GM21423 (cell line): ENCODE measurements around the gene CAB39.
A peak's percentile ranks its signal among the peaks of the same experiment; 100 is the strongest.
"Not testable (repeated sequence)": the region's sequence is repeated elsewhere in the genome, so short reads cannot be mapped to it uniquely, and the experiment has no call there.

Experiments used
- ATAC-seq: cut with Tn5 transposase; IDR thresholded peaks from one replicate; pipeline ENCODE4 v1.9.1; 2021; ENCODE audit warnings: mild to moderate bottlenecking, moderate library complexity; ENCODE audit not compliant: unreplicated experiment

CAB39 gene

DNA sequence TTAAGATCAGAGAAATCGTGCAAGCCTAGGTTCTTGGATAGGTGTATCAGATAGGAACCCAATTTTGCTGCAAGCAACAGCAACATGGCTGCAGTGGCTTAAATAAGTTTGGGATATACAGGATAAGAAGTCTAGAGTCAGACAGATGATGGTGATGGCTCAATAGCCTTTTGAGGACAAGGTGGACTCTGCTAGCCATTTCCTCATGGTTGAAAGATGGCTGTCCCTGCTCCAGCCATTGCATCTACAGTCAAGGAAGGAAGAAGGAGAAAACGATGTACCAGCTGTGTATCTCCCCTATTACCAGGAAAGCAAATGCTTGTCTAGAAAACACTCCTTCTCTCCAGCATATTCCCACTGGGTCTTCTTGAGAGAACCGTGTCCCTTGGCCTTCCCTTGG lies 30.1 kb upstream of the CAB39 start:
- no peak for ATAC-seq

DNA sequence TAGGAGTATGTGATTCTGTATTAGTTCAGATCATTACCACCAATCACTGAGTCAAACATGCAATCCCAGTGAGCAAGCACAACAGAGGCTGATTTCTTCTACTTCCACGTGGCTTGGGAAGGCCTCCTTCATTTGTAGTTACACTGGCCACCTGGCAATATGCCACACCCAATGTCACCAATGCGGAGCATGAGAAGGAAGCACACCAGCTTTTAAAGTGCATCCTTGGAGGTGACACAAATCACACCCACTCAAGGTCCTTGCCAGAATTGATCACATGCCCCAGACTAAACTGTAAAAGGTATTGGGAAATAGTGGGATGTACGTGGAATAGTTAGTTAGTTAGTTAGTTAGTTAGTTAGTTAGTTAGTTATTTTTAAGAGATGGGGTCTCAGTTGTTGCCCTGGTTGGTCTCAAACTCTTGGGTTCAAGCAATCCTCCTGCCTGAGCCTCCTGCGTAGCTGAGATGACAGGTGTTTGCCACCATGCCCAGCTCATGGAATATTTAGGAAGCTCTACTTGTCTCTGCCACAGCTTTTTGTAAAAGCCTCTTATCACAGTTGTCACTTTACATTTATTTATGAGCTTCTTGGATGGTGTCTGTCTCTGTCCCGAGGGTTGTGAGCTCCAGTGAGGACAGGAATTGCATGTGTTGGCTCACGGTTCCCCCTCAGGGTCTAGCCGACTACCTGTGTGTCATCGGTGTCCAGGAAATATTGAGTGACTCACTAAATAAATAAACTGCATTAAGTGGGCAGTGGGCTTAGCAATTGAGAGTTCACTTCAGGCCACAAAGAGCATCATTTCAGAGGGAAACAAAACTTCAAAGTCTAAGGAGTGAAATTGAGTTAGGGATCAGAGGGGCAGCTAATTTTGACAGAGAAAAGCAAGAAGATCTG lies 28.1 kb upstream of the CAB39 start:
- ATAC-seq, result no peak

DNA sequence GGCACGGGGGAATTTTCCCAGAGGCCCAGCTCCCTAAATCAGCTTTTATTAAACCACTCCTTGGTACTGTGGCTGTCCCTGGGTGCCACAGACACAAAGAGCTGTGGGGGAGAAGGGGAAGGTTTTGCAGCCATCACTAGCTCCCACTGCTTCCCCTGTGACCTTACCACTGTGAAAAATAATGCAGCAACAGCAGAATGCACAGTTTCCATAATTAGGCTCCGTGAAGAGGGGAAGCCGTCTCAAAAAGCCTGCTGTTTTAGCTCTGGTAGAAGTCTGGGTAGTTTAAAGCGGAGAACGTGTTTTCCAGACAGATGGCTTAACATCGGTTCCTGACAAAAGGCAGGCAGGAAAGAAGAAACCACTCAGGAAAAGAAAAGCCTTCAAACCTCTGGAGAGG lies 27.5 kb upstream of the CAB39 start:
- ATAC-seq, result no peak

DNA sequence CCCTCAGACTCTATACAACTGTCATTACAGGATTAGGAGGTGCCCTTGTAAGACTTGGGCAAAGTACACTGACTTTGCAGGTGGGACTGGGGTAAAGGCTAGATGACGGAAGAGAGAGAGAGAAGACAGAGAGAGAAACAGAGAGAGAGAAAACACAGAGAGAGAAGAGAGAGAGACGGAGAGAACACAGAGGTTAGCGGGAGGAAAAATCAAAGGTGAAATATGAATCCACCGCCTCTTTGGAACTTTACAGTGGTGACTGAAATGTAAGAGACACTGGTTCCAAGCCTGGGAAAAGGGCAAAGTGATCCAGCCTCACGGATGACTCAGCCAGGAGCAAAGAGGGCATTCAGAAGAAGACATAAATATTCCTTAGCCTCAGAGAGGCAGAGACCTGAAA lies 25.1 kb upstream of the CAB39 start:
- no peak for ATAC-seq

DNA sequence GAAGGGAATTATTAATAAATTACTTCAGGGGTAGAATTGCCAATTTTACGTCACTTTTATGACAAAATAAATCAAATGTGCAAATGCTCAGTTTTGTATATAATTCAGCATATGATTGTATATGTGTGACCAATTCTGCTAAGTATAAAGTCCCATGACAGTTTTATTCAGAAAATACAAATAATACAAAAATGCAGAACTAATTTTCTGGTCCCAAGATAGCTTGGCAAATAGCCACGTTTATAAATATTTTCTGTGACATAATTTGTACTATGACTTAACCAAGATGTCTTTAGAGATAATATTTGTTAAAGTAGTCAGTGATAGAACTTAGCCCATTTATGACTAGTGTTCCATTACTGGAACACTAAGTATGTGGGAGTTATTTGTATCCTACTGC lies 24.2 kb upstream of the CAB39 start:
- no peak for ATAC-seq

DNA sequence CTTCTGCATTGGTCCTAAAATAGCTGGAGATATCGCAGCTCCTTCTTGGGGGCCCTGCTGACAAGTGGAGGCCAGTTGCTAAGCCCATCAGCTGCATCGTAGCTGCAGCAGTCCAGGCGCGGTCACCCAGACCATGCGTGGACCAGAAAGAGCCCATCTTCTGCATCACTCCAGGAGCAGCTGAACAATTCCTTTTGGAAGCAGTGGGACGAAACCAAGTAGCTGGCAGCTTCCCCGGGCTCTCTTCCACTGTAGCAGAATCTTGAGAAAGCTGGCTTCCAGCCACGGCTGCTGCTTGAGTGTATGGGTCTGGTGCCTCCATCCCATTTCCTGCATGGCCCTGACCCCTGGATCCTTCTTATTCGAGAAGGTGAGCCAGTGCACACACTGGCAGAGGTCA lies 22.2 kb upstream of the CAB39 start:
- ATAC-seq, result no peak

DNA sequence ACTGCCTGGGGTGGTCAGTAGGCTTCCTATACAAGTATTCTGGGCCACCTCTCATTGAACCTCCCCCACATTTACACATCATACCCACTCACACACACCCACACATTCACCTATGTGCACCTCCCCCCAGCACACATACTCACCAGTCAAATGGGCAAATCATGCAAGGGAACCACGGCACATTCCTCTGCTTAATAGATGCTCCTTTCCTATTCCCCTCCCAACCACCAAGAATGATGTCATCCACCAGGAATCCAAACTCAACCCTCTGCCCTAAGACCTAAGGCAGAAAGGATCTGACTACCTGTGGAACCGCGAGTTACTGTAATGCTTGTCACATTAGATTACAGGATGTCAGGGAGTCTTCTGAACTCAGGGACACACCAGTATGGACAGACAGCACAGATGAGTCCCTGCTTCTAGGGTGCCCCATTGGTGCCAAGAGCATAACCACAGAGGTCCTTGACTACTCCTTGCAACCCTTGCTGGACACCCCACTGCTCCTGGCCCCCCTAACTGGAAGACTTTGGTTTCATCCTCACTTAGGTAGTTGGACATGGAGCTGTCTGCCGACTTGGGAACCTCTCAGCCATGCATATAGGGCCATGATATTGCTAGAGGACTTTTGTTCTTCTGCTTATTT lies 21.5 kb upstream of the CAB39 start:
- no peak for ATAC-seq

DNA sequence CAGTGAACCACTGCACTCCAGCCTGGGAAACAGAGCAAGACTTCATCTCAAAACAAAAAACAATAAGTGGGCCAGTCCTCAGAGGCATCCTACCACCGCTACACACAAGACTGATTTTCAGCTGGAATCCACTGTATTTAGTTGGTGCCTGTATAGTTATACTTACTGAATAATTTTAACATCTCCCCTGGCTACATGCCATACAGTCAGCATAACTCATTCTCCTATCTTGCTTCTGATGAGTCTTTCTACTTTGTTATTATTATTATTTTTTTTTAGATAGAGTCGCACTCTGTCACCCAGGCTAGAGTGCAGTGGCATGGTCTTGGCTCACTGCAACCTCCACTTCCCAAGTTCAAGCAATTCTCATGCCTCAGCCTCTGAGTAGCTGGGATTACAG lies 19.9 kb upstream of the CAB39 start:
- ATAC-seq, result no peak

DNA sequence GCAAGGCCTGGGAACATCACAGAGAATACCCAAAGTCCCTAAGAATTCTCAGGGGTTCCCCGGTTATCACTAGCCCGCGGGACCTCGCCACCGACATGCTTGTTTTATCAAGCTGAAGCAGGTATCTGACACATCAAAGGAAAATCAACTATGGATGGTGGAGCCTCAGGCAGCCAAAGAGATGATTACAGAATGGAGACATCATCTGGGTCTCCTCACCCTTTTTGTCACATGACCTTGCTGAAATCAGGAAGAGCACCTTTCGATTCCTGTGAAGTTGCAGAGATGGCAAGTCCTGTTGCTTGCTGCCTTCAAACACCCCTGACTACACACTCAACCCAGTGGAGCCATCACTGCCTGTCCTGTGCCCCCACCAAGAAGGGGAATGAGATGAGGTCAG lies 19.2 kb upstream of the CAB39 start:
- ATAC-seq, result no peak

DNA sequence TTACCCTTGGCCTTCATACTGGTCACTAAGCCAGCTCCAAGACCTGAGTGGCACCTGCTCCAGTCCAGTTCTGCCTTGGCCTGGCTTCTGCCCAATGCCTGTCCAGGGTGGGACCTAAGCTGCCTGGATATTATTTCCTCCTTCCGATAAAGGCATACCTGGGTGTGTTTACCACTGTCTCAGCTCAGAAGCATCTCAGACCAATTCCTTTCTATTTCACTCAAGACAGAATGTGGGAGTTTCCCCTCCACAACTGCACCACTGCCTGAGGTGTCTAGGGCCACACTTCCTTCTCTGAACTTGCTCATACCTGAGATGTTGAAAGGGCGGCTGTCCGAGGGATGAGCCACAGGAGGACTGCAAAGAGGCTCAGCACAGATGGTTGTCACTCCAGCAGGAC lies 18.4 kb upstream of the CAB39 start:
- ATAC-seq, result peak; percentile 63

DNA sequence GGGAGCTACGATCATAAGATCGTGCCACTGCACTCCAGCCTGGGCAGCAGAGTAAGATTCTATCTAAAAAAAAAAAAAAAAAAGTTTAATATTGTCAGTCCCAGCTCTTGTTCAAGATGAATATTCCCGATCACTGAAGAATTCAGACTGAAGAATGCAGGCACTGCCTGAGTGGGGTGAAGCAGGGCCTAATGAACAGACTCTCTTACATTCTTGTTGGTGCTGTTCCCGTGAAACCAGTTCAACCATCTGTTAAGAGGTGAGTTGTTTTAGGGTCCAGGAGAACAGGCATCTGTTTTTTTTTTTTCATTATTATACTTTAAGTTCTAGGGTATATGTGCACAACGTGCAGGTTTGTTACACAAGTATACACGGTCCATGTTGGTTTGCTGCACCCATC lies 17.1 kb upstream of the CAB39 start:
- no peak for ATAC-seq

DNA sequence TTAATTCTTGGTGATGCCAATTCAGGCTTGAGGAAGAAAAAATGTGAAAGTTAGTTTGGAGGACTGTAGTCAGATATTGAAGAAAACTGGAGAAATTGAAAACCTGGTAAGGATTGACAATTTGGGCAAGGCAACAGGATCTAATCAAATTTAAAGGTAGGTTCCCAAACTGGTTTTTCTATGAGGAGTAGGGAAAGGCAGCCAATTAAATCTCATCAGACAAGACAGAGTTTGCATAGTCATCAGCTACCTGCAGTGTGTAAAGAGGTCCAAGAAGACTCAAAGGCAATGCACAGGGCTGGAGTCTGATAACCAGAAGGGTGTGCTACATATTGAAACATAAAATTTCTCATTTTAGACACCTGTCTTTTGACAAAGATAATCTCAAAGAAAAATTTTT lies 16.0 kb upstream of the CAB39 start:
- no peak for ATAC-seq

DNA sequence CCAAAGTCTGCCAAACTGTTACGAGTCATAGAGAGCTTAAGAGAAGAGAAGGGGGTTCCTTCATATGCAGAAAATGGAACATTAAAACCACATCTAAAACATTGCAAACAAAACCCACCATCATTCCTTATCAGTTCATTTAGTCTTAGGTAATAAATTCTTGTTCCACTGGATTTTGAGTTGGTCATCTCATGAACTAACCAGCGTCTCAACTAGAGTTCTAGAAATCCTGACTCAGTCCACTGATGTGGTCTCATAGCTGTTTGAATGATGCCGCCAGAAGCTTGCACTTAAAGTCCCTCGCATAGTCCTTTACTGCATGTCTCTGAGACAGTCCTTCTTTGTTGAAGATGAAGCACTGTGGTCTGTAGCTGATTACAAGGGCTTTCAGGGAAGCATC lies 15.0 kb upstream of the CAB39 start:
- no peak for ATAC-seq

DNA sequence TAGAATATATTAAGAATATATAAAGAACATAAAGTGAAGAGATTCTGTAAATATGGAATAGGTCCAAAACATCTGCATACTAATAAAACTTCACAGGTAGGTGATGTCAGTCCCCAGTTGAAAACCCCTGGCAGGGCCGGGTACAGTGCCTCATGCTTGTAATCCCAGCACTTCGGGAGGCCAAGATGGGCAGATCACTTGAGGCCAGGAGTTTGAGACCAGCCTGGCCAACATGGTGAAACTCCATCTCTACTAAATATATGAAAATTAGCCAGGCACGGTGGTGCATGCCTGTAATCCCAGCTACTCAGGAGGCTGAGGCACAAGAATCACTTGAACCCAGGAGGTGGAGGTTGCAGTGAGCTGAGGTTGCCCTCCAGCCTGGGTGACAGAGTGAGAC lies 13.9 kb upstream of the CAB39 start:
- ATAC-seq, result not testable (repeated sequence)

DNA sequence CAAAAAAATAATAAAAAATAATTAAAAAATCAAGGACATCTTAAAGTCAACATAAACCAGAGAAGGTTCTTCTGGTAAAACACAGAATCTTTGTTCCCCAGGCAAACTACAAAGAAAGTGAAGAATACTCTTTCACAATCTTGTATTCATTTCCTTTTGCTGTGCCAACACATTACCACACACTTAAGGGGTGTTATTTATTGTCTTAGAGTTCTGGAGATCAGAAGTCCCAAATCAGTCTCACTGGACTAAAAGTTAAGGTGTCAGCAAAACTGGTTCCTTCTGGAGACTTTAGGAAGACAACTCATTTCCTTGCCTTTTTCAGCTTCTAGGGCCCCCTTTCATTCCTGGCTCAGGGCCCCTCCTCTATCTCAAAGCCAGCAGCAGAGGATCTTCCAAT lies 12.2 kb upstream of the CAB39 start:
- no peak for ATAC-seq

DNA sequence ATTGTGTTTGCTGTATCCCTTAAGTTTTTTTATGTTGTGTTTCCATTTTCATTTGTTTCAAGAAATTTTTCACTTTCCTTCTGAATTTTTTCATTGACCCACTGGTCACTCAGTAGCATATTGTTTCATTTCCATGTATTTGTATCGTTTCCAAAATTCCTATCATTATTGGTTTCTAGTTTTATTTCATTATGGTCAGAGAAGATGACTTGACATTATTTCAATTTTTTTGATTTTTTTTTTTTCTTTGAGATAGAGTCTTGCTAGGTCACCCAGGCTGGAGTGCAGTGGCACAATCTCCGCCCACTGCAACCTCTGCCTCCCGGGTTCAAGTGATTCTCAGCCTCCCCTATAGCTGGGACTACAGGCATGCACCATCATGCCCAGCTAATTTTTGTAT lies 11.3 kb upstream of the CAB39 start:
- ATAC-seq, result no peak

DNA sequence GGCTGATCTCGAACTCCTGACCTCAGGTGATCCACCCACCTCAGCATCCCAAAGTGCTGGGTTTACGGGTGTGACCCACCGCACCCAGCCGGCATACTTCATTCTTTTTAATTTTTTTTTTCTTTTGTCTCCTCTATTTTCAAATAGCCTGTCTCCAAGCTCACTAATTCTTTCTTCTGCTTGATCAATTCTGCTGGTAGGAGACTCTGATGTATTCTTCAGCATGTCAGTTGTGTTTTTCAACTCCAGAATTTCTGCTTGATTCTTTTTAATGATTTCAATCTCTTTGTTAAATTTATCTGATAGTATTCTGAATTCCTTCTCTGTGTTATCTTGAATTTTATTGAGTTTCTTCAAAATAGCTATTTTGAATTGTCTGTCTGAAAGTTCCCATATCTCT lies 10.2 kb upstream of the CAB39 start:
- ATAC-seq, result not testable (repeated sequence)

DNA sequence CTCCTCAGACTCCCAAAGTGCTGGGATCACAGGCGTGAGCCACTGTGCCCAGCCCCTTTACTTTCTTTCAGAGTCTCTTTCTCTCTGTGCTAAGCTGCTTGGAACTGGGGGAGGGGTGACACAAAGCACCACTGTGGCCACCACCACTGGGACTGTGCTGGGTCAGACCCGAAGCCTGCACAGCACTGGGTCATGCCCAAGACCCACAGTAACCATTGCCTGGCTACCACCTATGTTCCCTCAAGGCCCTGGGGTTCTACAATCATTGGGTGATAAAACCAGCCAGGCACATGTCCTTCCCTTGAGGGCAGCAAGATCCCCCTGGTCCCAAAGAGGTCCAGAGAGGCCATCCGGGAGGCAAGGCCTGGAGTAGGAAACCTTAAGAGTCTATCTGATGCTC lies 9.1 kb upstream of the CAB39 start:
- ATAC-seq, result no peak

DNA sequence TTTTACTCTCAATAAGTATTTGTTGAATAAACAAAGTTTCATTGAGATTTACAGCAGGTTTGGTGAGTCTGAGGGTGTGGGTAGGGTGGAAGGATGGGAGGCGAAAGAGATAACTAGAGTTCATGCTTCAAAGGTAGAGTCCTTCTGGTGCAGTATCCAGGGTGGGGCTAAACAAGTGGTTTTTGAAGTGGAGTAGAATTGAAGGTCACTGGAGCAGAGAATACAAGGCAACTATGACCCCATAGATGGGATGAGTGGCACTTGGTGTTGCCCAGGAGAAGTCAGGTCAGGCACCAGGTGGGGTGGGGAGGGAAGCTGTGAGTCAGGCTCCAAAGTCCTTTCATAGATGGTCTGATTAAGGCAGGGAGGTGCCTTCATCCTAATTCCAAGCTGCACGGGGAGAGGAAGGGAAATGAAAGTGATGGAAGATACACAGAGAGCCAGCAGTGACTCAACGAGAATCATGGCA lies 6.6 kb upstream of the CAB39 start:
- no peak for ATAC-seq

DNA sequence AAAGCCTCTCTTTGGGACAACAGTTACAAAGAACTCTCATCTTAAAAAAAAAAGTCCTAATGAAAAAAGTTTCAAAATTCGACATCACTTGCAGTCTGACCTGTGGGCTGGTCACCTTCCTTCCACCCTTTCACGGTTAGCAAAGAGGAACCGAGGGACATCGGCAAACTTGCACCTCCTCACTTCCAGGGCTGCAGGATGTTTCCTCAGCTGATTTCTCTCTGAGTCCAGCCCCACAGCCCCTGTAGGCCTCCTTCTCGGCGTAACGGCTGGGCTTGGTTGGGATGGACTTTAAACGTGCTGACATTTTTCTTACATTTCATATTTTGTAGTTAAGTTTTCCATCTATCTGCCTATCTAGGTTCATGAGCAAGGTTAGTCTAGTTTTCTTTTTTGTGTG lies 5.7 kb upstream of the CAB39 start:
- ATAC-seq, result no peak

DNA sequence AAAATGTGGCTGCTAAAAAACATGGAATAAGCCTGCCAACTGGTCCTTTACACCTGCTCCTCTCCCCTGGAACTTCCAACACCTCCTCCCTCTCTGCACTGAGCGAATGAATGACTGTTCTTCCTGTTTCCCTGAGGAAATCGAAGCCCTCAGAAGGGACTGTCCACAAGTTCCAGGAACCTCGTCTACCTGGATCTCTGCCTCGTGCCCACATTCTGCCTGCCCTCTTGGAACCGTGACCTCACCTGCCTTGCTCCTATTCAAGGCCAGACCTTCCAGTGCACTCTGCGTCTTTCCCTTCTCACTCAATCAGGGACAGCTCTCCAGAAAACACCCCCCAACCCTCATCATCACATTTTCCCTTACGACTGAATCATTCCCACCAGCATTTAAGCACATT lies 4.4 kb upstream of the CAB39 start:
- ATAC-seq, result no peak

DNA sequence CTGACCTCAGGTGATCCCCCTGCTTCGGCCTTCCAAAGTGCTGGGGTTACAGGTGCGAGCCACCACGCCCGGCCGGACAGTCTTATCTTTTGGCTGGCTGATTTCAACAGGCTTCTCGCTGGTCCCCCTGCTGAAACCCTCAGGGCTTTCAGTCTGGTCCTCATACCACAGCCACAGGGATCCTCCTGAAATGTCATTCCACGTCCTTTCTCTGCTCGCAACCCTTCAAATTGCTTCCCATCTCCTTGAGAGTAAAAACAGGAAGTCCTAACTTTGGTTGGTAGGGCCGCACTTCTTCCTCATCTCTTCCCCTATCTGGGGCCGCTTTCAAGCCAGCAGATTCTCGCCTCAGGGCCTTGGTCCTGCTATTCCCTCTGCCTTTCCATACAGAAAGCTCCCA lies 1.4 kb upstream of the CAB39 start:
- no peak for ATAC-seq
